ENCODE results near the gene PIK3C2A.

The PIK3C2A gene

GRCh38 chr11:17179970-17180369, 27.8 kb downstream of the PIK3C2A start:
- H3K4me3 ChIP-seq (ENCODE audit: insufficient read depth, low read length, poor library complexity, severe bottlenecking), result no peak overlapping the region
- no peak overlapping the region for H3K27ac ChIP-seq (ENCODE audit: low read depth, low read length)
- no peak overlapping the region for H3K9ac ChIP-seq (ENCODE audit: low read length)
- H2AFZ ChIP-seq (ENCODE audit: low read depth, low read length, severe bottlenecking), result no peak overlapping the region
- 0 out of 2 replicates have a peak, but pooled peaks cover 3% of the 10 kb centered on the region for H3F3A ChIP-seq (ENCODE audit: insufficient read depth)
- H3K79me2 ChIP-seq (ENCODE audit: insufficient read depth, low read length), result peaks cover 86% of the 10 kb centered on the region
- 0 out of 2 replicates have a peak, but pooled peaks cover 6% of the 10 kb centered on the region for H4K20me1 ChIP-seq (ENCODE audit: low read depth, low read length)
- H3K9me2 ChIP-seq (replicated peaks; ENCODE audit: insufficient read depth, low read length), result no peaks in the 10 kb centered on the region
- H3K4me2 ChIP-seq (ENCODE audit: low read depth, low read length, poor library complexity, severe bottlenecking), result no peak overlapping the region
- no peaks in the 10 kb centered on the region for H3K27me3 ChIP-seq (ENCODE audit: low read length)
- TF ChIP-seq CTCF (IDR thresholded peaks at IDR 0.05; ENCODE audit: insufficient read depth, low read length, poor library complexity, severe bottlenecking) (no peak), EZH2phosphoT487 (conservative IDR thresholded peaks at IDR 0.05; ENCODE audit: low read length) (no peak)
- peaks cover 4% of the 10 kb centered on the region; the same call in 1 of the 2 replicates for H3K36me3 ChIP-seq (ENCODE audit: low read length)
- H3K9me3 ChIP-seq (ENCODE audit: insufficient read depth, low read length), result no peaks in the 10 kb centered on the region

- Histone ChIP-seq H3K4me3 (ENCODE audit: insufficient read depth, low read length, poor library complexity, severe bottlenecking) (no peak overlapping the region), H3K79me2 (ENCODE audit: insufficient read depth, low read length) (peaks cover 81% of the 10 kb centered on the region), H3K36me3 (ENCODE audit: low read length) (peaks cover 16% of the 10 kb centered on the region; the same call in 1 of the 2 replicates), H3K27me3 (ENCODE audit: low read length) (no peaks in the 10 kb centered on the region), H4K20me1 (ENCODE audit: low read depth, low read length) (0 out of 2 replicates have a peak, but pooled peaks cover 6% of the 10 kb centered on the region), H3K9ac (ENCODE audit: low read length) (no peak overlapping the region), H3K4me2 (ENCODE audit: low read depth, low read length, poor library complexity, severe bottlenecking) (no peak overlapping the region), H3K9me3 (ENCODE audit: insufficient read depth, low read length) (no peaks in the 10 kb centered on the region), H3F3A (ENCODE audit: insufficient read depth) (0 out of 2 replicates have a peak, but pooled peaks cover 7% of the 10 kb centered on the region), H3K9me2 (replicated peaks; ENCODE audit: insufficient read depth, low read length) (no peaks in the 10 kb centered on the region), H2AFZ (ENCODE audit: low read depth, low read length, severe bottlenecking) (no peak overlapping the region), H3K27ac (ENCODE audit: low read depth, low read length) (no peak overlapping the region)
- TF ChIP-seq EZH2phosphoT487 (conservative IDR thresholded peaks at IDR 0.05; ENCODE audit: low read length), result no peak
- TF ChIP-seq CTCF (IDR thresholded peaks at IDR 0.05; ENCODE audit: insufficient read depth, low read length, poor library complexity, severe bottlenecking), result no peak
Measured at GRCh38 chr11:17173332-17173731, 34.5 kb downstream of the PIK3C2A start.

- H3K27me3 ChIP-seq (ENCODE audit: low read length), result no peaks in the 10 kb centered on the region
- TF ChIP-seq CTCF (IDR thresholded peaks at IDR 0.05; ENCODE audit: insufficient read depth, low read length, poor library complexity, severe bottlenecking), result no peak
- no peak for TF ChIP-seq EZH2phosphoT487 (conservative IDR thresholded peaks at IDR 0.05; ENCODE audit: low read length)
- H3K9me3 ChIP-seq (ENCODE audit: insufficient read depth, low read length), result no peaks in the 10 kb centered on the region
- H3K79me2 ChIP-seq (ENCODE audit: insufficient read depth, low read length), result peaks cover 82% of the 10 kb centered on the region
- H3K9me2 ChIP-seq (replicated peaks; ENCODE audit: insufficient read depth, low read length), result no peaks in the 10 kb centered on the region
- H3K4me2 ChIP-seq (ENCODE audit: low read depth, low read length, poor library complexity, severe bottlenecking), result no peak overlapping the region
- no peaks in the 10 kb centered on the region for H4K20me1 ChIP-seq (ENCODE audit: low read depth, low read length)
- 0 out of 2 replicates have a peak, but pooled peaks cover 7% of the 10 kb centered on the region for H3F3A ChIP-seq (ENCODE audit: insufficient read depth)
- H3K36me3 ChIP-seq (ENCODE audit: low read length), result peaks cover 12% of the 10 kb centered on the region; the same call in 1 of the 2 replicates
- no peak overlapping the region for H3K27ac ChIP-seq (ENCODE audit: low read depth, low read length)
- H3K9ac ChIP-seq (ENCODE audit: low read length), result no peak overlapping the region
- no peak overlapping the region for H2AFZ ChIP-seq (ENCODE audit: low read depth, low read length, severe bottlenecking)
- no peak overlapping the region for H3K4me3 ChIP-seq (ENCODE audit: insufficient read depth, low read length, poor library complexity, severe bottlenecking)
Measured at GRCh38 chr11:17171916-17172315, 35.9 kb downstream of the PIK3C2A start.
